ENCODE data around the gene MOB2. TPM values are rescaled to one million over a fixed set of nuclear protein-coding genes. Genes with fewer than 3 reads are reported as not detected.

Gene MOB2
- total RNA-seq, 1 donor from 2014 or later = 26.4 TPM

DNA sequence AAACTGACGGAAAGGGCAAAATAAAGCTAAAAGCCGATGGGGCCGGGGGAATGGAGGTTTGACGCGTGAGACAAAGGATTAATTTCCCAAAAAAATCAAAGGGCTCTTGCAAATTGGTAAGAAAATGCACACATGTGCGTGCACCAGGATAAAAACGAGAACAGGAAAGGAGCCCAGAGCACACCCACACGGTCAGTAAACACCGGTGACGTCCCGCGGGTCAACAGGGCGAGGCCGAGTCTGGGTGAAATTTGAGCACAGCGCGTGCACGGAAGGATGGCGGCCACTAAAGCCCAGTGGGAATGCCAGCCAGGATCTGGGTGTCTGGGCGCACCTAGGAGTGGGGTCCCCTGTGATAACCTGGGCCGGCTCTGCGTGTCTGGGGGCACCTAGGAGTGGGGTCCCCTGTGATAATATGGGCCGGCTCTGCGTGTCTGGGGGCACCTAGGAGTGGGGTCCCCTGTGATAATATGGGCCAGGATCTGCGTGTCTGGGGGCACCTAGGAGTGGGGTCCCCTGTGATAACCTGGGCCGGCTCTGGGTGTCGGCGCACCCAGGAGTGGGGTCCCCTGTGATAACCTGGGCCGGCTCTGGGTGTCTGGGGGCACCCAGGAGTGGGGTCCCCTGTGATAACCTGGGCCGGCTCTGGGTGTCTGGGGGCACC lies 52.5 kb downstream of the MOB2 start:
- Histone ChIP-seq H3K9ac (ENCODE audit: low read length) (no peak overlapping the region), H4K20me1 (ENCODE audit: insufficient read depth, low read length) (no peaks in the 10 kb centered on the region), H3K27ac (ENCODE audit: low read depth, low read length) (no peak overlapping the region), H2AFZ (ENCODE audit: low read depth, low read length) (no peak overlapping the region), H3K4me3 (ENCODE audit: insufficient read depth, low read depth, low read length) (no peak overlapping the region), H3K9me3 (ENCODE audit: insufficient read depth, low read depth, low read length) (no peaks in the 10 kb centered on the region), H3K4me1 (ENCODE audit: insufficient read depth, low read length) (no peaks in the 10 kb centered on the region), H3K27me3 (ENCODE audit: insufficient read depth, low read length) (no peaks in the 10 kb centered on the region), H3K4me2 (ENCODE audit: low read length) (no peak overlapping the region), H3K36me3 (ENCODE audit: insufficient read depth, low read length) (no peaks in the 10 kb centered on the region), H3K79me2 (ENCODE audit: insufficient read depth, low read length) (no peaks in the 10 kb centered on the region)
- FAIRE-seq (no peak), DNase-seq (ENCODE audit: low read depth) (no peak)
- H3K9me3 Mint-ChIP-seq (ENCODE audit: unreplicated experiment) = no peaks in the 10 kb centered on the region
- H3K36me3 Mint-ChIP-seq (ENCODE audit: low read depth, unreplicated experiment) = no peaks in the 10 kb centered on the region
- no peak overlapping the region for H3K4me3 Mint-ChIP-seq (ENCODE audit: unreplicated experiment)
- TF ChIP-seq, protein P1, sequence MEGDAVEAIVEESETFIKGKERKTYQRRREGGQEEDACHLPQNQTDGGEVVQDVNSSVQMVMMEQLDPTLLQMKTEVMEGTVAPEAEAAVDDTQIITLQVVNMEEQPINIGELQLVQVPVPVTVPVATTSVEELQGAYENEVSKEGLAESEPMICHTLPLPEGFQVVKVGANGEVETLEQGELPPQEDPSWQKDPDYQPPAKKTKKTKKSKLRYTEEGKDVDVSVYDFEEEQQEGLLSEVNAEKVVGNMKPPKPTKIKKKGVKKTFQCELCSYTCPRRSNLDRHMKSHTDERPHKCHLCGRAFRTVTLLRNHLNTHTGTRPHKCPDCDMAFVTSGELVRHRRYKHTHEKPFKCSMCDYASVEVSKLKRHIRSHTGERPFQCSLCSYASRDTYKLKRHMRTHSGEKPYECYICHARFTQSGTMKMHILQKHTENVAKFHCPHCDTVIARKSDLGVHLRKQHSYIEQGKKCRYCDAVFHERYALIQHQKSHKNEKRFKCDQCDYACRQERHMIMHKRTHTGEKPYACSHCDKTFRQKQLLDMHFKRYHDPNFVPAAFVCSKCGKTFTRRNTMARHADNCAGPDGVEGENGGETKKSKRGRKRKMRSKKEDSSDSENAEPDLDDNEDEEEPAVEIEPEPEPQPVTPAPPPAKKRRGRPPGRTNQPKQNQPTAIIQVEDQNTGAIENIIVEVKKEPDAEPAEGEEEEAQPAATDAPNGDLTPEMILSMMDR (IDR thresholded peaks at IDR 0.05; ENCODE audit: insufficient read depth, low read depth, low read length) = no peak
- TF ChIP-seq EZH2 (IDR thresholded peaks at IDR 0.05; ENCODE audit: insufficient read depth, low read length) = no peak
- no peaks in the 10 kb centered on the region for H3K27me3 Mint-ChIP-seq (ENCODE audit: low read depth, unreplicated experiment)
- H3K27ac Mint-ChIP-seq (ENCODE audit: unreplicated experiment) = no peak overlapping the region
- peaks cover 2% of the 10 kb centered on the region for H3K4me1 Mint-ChIP-seq (ENCODE audit: low read depth, unreplicated experiment)

DNA sequence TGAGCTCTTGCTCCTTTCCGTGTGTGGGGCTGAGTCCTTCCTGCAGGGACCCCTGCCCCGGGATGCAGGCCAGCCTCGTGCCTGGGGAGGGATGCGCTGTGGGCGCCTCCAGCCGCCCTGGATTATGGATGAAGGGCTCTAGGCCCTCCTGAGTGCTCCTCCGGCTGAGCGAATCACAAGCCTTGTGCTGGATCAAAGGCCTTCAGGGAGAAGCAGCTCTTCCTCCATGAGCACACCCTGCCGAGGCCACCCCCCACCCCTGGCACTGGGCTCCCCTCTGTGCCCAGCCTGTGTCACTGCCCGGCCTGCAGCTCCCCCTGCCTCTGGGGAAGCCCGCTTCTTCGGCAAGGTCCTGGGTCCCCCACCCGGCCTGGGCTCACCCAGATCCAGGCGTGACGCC lies 53.0 kb downstream of the MOB2 start:
- Histone ChIP-seq H4K20me1 (ENCODE audit: insufficient read depth, low read length) (no peaks in the 10 kb centered on the region), H3K9me3 (ENCODE audit: insufficient read depth, low read depth, low read length) (no peaks in the 10 kb centered on the region), H3K27ac (ENCODE audit: low read depth, low read length) (no peak overlapping the region), H3K4me3 (ENCODE audit: insufficient read depth, low read depth, low read length) (no peak overlapping the region), H3K4me2 (ENCODE audit: low read length) (no peak overlapping the region), H3K4me1 (ENCODE audit: insufficient read depth, low read length) (no peaks in the 10 kb centered on the region), H3K27me3 (ENCODE audit: insufficient read depth, low read length) (no peaks in the 10 kb centered on the region), H2AFZ (ENCODE audit: low read depth, low read length) (no peak overlapping the region), H3K79me2 (ENCODE audit: insufficient read depth, low read length) (no peaks in the 10 kb centered on the region), H3K9ac (ENCODE audit: low read length) (no peak overlapping the region), H3K36me3 (ENCODE audit: insufficient read depth, low read length) (no peaks in the 10 kb centered on the region)
- Mint-ChIP-seq H3K4me1 (ENCODE audit: low read depth, unreplicated experiment) (peaks cover 2% of the 10 kb centered on the region), H3K36me3 (ENCODE audit: low read depth, unreplicated experiment) (no peaks in the 10 kb centered on the region), H3K27ac (ENCODE audit: unreplicated experiment) (no peak overlapping the region), H3K27me3 (ENCODE audit: low read depth, unreplicated experiment) (no peaks in the 10 kb centered on the region), H3K4me3 (ENCODE audit: unreplicated experiment) (no peak overlapping the region), H3K9me3 (ENCODE audit: unreplicated experiment) (no peaks in the 10 kb centered on the region)
- TF ChIP-seq, protein P1 (IDR thresholded peaks at IDR 0.05; ENCODE audit: insufficient read depth, low read depth, low read length) = no peak
- no peak for TF ChIP-seq EZH2 (IDR thresholded peaks at IDR 0.05; ENCODE audit: insufficient read depth, low read length)
- FAIRE-seq (no peak), DNase-seq (ENCODE audit: low read depth) (no peak)

DNA sequence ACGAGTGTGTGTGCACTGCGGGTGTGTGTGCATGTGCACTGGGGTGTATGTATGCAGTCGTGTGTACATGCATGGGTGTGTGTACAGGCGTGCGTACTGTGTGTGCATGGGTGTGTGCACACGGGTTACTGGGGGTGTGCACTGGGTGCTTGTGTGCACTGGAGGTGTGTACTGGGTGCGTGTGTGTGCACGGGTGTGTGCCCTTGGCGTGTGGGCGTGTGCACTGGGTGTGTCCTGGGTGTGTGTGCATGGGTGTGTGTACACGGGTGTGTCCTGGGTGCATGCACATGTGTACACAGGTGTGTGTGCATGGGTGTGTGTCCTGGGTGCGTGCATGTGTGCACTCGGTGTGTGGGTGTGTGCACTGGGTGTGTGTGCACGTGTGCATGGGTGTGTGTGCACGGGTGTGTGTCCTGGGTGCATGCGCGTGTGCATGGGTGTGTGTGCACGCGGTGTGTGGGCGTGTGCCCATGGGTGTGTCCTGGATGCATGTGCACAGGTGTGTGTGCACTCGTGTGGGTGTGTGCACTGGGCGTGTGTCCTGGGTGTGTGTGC lies 57.7 kb downstream of the MOB2 start:
- H4K20me1 ChIP-seq (ENCODE audit: insufficient read depth, low read length) = no peaks in the 10 kb centered on the region
- no peak overlapping the region for H3K27ac ChIP-seq (ENCODE audit: low read depth, low read length)
- no peaks in the 10 kb centered on the region for H3K4me1 Mint-ChIP-seq (ENCODE audit: low read depth, unreplicated experiment)
- no peak overlapping the region for H3K27ac Mint-ChIP-seq (ENCODE audit: unreplicated experiment)
- no peak overlapping the region for H3K9ac ChIP-seq (ENCODE audit: low read length)
- H3K36me3 Mint-ChIP-seq (ENCODE audit: low read depth, unreplicated experiment) = no peaks in the 10 kb centered on the region
- H3K9me3 Mint-ChIP-seq (ENCODE audit: unreplicated experiment) = no peaks in the 10 kb centered on the region
- H3K27me3 ChIP-seq (ENCODE audit: insufficient read depth, low read length) = no peaks in the 10 kb centered on the region
- no peaks in the 10 kb centered on the region for H3K36me3 ChIP-seq (ENCODE audit: insufficient read depth, low read length)
- no peaks in the 10 kb centered on the region for H3K27me3 Mint-ChIP-seq (ENCODE audit: low read depth, unreplicated experiment)
- no peak overlapping the region for H3K4me3 Mint-ChIP-seq (ENCODE audit: unreplicated experiment)
- DNase-seq (ENCODE audit: low read depth) = no peak
- no peak overlapping the region for H3K4me3 ChIP-seq (ENCODE audit: insufficient read depth, low read depth, low read length)
- H2AFZ ChIP-seq (ENCODE audit: low read depth, low read length) = no peak overlapping the region
- no peak for FAIRE-seq
- TF ChIP-seq, protein P1 (IDR thresholded peaks at IDR 0.05; ENCODE audit: insufficient read depth, low read depth, low read length) = no peak
- TF ChIP-seq EZH2 (IDR thresholded peaks at IDR 0.05; ENCODE audit: insufficient read depth, low read length) = no peak
- no peaks in the 10 kb centered on the region for H3K9me3 ChIP-seq (ENCODE audit: insufficient read depth, low read depth, low read length)
- H3K4me2 ChIP-seq (ENCODE audit: low read length) = no peak overlapping the region
- no peaks in the 10 kb centered on the region for H3K4me1 ChIP-seq (ENCODE audit: insufficient read depth, low read length)
- no peaks in the 10 kb centered on the region for H3K79me2 ChIP-seq (ENCODE audit: insufficient read depth, low read length)
